AG20443 (cell line): ENCODE measurements around the gene SATB2.

Source experiments
- DNase-seq: peaks from one replicate; pipeline ENCODE4 v3.0.0; 2012; ENCODE audit warnings: low spot score, mixed read lengths

Gene SATB2

DNA sequence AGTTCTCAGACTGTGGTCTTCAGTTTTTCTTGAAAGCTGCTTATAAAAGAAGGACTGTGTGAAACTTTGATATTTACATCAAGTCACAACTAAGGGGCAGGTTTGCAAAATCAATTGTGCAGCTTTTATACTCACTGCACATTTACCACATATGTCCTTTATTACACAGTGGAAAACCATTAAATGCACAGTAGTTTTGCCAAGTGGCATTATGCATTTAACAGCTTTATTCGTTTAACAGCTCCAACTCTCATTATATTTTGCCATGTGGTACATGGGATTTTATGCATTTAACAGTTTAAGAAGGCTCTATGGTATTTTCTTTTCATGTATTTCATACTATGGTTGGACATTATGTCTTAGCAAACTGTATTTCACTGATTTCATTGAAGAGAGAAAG, 135.6 kb downstream of the SATB2 start:
- no peak for DNase-seq

DNA sequence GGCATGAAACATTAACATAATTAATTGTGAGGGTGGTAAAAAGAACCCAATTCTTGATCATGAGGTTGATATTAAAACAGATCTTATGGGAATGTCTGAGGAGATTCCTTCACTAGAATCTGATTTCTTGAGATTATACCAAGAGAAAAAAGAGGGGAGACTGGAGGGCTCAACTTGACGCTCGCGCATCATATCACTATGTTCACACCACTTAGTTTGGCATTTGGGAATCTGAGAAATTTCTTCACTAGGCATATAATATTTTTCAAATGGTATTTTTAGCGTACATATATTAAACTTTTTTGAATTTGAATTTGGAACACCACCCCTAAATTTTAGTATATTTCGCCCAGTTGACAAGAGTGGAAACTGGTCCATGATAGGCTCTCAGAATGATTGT, 140.1 kb downstream of the SATB2 start:
- no peak for DNase-seq

- DNase-seq, result no peak
These were observed 140.9 kb downstream of the SATB2 start for GRCh38 chr2:199316851-199317250.

GRCh38 chr2:199315299-199316179, 142.2 kb downstream of the SATB2 start:
- DNase-seq, result no peak

- DNase-seq, result no peak
These were observed 144.8 kb downstream of the SATB2 start for GRCh38 chr2:199312931-199313330.

DNA sequence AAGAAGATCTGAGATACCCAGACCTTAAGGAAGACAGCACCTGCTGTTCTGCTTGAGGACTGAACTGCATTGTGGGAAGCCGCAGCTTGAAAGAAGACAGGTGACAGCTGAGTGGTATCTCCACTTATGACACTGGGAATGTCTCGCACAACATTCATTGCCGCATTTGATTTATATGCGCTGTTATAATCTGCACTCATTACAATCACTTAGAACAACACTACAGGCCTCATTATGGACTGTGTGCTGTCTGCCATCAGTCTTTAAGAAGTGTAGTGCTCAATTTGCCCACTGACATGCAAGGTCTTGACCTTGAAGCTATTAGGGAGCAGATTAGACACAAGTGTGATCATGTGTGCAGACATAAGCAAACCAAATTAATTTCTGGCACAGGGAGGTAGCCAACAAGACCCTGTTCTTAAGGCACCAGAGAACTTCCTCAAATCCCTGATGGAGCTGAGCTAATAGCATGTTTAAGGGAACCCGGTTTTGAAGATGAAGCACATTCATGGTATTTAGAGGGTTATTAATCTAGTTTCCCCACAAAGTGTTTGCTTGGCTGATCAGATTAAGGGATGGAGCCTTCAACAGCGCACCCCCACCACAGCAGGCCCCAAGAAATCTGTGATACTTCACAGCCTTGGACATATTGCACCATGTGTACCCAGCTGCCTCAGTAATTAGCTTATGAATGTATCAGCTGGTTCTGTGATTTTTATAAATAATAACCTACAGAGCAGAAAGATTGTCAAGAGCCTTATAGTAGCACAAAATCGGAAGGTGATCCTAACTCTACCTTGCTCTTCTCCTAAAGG, 146.8 kb downstream of the SATB2 start:
- DNase-seq, result no peak

- DNase-seq, result no peak
These were observed 147.8 kb downstream of the SATB2 start for GRCh38 chr2:199309973-199310372.

DNA sequence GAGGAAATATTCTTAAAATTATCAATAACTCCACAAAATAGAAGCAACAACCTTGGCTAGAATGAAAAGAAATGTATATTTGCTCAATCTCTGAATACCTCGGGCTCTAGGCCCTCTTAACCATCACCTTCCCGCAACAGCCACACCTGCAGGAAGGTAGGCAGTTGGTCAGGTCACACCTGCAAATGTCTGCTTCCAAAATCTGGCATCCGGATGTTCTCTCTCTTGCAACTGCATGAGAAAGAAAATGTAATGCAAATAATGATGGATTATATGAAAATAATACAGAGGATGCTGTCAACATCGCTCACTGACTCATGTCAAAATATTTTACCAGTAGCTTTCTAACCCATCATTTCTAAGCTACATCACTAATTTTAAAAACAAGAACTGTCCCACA, 148.3 kb downstream of the SATB2 start:
- DNase-seq, result no peak

DNA sequence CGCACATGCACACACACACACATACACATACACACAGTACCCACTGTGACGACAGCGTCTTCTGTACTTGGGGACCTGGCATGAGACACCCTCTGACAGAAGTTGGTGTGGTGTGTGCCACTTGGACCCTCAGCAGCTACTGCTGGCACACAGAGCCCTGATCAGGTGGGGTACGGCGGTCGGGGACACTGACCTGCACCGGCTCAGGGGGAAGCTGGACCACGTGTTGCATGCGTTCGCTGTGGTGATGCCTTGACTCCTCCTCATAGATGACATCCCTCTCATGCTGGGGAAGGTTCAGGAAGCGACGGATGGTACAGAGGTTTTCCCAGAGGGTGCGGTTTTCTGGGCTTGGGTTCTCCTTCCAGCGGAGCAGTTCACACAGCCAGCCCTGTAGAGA, 149.2 kb downstream of the SATB2 start:
- DNase-seq, result no peak

DNA sequence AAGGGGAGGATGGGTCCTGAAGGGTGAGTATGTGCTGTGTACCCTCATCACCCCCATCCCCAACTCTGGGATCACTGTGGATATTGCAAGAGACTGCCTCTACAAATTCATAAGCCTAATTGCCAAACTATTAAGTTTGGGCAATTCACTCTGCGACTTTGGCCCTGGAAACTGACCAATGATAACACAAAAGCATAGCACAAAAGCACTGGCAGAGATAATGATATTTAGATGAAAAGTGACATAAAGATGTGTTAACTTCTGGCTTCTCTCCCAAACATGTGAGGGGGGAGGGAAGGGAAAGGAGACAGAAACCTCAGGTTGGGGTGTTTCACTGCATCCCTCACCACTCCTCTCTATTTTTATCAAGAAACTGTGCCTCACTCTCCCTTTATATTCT, 150.3 kb downstream of the SATB2 start:
- no peak for DNase-seq

GRCh38 chr2:199306116-199306515, 151.6 kb downstream of the SATB2 start:
- DNase-seq, result no peak

DNA sequence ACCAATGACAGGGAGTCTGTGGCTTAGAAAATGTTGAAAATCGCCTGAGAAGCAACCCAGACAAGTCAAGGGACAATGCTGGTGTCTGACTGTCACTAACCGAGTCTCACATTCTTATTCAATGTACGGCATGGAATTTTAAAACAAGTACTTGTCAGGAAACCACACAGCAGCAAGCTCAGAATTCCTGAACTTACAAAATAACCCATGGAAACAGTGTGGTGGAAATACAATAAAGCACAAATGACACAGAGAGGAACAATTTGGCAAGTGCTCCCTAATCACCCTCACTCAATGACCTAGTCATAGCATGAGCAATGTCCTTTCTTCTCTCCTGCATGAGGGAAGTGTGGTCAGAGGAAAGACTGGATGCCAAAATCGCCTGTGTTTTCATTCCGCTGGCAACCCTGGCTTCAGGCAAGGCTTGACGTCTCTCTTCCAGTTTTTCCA, 154.0 kb downstream of the SATB2 start:
- DNase-seq, result peak; percentile 92

DNA sequence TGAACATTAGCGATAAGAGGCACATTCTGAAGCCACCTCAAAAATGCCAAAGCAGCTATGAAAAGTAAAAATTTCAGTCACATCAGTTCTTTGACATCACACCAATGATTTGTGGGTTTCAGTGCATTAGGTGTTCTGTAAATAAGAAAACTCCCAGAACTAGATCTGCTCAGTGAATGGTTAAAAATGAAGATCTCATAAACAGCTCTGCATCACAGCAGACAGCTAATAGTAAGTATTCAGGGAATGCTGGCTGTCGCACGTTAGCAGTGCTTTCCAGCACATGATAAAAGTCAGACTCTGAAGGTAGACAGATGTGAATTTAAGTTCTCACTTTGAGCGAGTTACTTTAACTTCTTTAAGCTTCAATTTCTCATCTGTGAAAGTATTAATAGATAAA, 154.9 kb downstream of the SATB2 start:
- peak; percentile 59 for DNase-seq

DNA sequence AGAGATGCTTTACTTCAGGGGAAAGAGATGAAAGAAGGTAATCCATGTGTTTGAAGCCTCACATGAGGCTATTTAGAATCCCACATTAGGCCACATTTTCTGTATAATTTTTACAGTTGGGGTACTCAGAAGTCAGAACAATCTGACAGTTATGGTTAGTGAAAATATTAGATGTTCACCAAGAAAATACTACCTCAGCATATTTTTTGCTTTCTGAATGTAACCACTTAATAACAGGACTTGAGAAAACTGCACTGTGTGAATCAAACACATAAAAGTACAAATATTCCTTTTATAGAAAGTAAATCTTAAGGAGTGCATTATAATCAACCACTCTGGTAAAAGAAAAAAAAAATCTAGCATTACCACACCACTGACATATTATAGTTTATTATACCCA, 169.3 kb downstream of the SATB2 start:
- no peak for DNase-seq

- no peak for DNase-seq
These were observed 175.4 kb downstream of the SATB2 start for GRCh38 chr2:199282309-199282708.

DNA sequence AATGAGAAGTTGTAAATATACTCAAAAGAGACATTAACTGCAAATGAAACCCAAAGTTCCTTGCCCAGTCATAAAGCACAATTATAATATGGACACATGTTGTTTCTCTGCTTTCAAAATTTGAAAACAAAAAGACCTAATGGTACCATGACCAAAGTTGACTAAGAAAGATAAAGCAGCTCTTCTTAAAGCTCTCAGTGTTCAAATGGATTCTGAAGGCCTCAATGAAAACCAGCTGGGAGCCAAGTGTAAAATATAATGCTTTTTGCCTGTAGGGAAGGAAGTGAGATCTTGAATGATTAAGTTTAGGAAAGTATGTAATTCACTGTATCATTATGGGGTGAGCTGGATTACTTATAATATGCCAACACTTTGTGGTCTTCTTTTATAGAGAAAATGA, 178.6 kb downstream of the SATB2 start:
- DNase-seq, result no peak

DNA sequence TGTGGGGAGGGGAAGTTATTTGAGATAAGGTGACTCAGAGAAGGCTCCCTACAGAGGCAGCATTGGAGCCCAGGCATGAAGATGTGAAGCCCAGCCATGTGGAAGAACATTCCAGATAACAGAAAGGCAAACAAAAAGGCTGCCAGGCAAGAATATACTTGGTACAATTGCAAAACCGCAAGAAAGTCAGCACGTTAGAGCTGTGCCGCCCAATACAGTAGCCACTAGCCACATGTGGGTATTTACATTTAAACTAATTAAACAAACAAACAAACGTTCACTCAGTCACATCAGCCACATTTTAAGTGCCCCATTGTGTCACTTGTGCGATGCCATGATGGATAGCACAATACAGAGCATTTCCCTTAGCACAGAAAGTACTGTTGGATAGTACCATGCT, 179.6 kb downstream of the SATB2 start:
- peak; percentile 18 for DNase-seq

GRCh38 chr2:199273042-199273511, 184.7 kb downstream of the SATB2 start:
- DNase-seq, result peak; percentile 46

GRCh38 chr2:199261936-199262335, 195.8 kb downstream of the SATB2 start:
- no peak for DNase-seq

- peak; percentile 58 for DNase-seq
These were observed 196.5 kb downstream of the SATB2 start for GRCh38 chr2:199261239-199261638.

DNA sequence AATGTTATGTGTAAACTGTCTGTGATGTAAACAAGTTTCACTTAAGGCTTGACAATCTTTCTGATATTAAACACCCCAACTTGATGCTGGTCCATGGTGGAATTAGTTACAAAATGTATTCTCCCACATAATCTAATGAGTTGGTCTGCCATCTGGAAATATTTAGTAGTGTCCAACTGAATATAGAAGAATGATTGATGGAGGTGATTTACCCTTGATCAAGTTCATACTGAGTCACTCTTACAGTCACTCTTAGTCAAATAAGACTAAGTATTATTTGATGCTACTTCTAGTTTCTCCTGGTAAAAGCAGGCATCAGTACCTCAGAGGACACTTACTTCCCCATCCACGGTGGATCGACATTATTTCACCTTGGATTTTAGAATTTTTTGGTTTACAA, 198.1 kb downstream of the SATB2 start:
- DNase-seq, result no peak

- peak; percentile 14 for DNase-seq
These were observed 199.4 kb downstream of the SATB2 start for GRCh38 chr2:199258291-199258690.
